HepG2 (cell line): ENCODE results near the gene TMUB1. TPM values are rescaled to one million over a fixed set of nuclear protein-coding genes. Genes with fewer than 3 reads are reported as not detected.

ENCODE experiments used
- SOX6 ChIP-seq, 2 experiments: fragments of 450-650 bp in 1 of 2; sonication (generic) in 1 of 2; formaldehyde crosslinking in 1 of 2; IDR thresholded peaks; 2 replicates each; pipeline versions ENCODE4 v1.4.0 to v1.6.1; 2017 to 2020; ENCODE audit warnings: antibody characterized with exemption in 1 of 2, mild to moderate bottlenecking in 1 of 2, missing genetic modification reagents in 1 of 2
- ZBTB40 ChIP-seq, 2 experiments: fragments of 450-650 bp in 1 of 2; sonication (generic) in 1 of 2; formaldehyde crosslinking in 1 of 2; IDR thresholded peaks; 2 replicates each; pipeline versions ENCODE4 v1.6.1 to v1.8.0; 2016 to 2022; ENCODE audit warnings: antibody characterized with exemption in 1 of 2, mild to moderate bottlenecking in 1 of 2, missing genetic modification reagents in 1 of 2
- polyA plus RNA-seq, 8 experiments: library from polyadenylated mRNA; depleted of rRNA in 3 of 8; stranded (reverse) in 7 of 8; unstranded in 1 of 8; fragments of >200 nt; fragmentation: Illumina TruSeq in 4 of 8; extraction: Trizol in 4 of 8; gene quantifications; 2 replicates each; pipeline versions ENCODE4 v1.2.1 to v1.2.3, GENCODE V29; 2011 to 2016; ENCODE audit warnings: low read depth in 4 of 8, missing spikeins in 1 of 8, mixed read lengths in 1 of 8; ENCODE audit not compliant: insufficient read depth in 1 of 8
- total RNA-seq, 5 experiments: library from RNA; depleted of rRNA; stranded (reverse); fragments of >200 nt; fragmentation: Illumina TruSeq; extraction: Trizol; gene quantifications; 2 replicates each; pipeline ENCODE4 v1.2.3, GENCODE V29; 2016; ENCODE audit warnings: low read depth in 1 of 5

TMUB1 gene
- total and polyA plus RNA-seq, 2 of the 13 experiments (the other 11 are each of a cell fraction or from before 2014, with no cell fraction given): 44.8 to 51.6 TPM

DNA sequence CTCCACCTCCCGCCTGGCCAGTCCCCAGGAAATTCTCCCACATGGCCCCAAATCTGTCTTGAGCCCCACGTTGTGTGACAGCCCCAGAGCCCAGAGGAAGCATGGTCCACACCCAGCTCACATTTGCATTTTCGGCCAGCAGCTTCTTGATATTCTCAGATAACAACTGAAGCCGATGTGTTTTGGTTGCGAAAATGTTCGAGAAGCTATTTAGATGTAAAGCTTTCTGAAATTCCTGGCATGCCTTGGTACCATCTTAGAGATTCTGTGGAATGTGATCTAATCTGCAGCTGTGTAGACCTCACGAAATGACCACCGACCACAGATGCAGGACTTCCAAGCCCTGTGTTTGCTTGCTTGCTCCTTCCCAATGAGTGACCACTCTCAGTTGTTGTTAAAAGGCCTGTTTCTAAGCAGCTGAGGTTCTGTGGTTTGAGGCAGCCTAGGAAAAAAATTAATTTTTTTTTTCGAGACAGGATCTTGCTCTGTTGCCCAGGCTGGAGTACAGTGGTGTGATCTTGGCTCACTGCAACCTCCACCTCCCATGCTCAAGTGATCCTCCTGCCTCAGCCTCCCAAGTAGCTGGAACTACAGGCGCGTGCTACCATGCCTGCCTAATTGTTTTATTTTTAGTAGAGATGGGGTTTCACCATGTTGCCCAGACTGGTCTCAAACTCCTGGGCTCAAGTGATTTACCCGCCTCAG is 15.1 kb downstream of the TMUB1 start (continued):
- no peak for TF ChIP-seq ZBTB40 (IDR thresholded peaks at IDR 0.05)
- no peak for TF ChIP-seq ZBTB40 (CRISPR knock-in tag; IDR thresholded peaks at IDR 0.05)
- no peak for TF ChIP-seq SOX6 (IDR thresholded peaks at IDR 0.05)
- TF ChIP-seq SOX6 (CRISPR knock-in tag; IDR thresholded peaks at IDR 0.05): no peak
- TF ChIP-seq, all 625 proteins: peak for 0
